ENCODE data around the gene C1orf21. TPM values are rescaled to one million over a fixed set of nuclear protein-coding genes. Genes with fewer than 3 reads are reported as not detected.

Gene C1orf21
- total RNA-seq, 2 experiments from 2014 or later, result 4.6 to 5.1 TPM

- no peak overlapping the region for H3K27ac Mint-ChIP-seq
- no peak for DNase-seq
- no peaks in the 10 kb centered on the region for H3K9me3 Mint-ChIP-seq (ENCODE audit: insufficient read depth)
- no peaks in the 10 kb centered on the region for H3K4me1 Mint-ChIP-seq (ENCODE audit: low read depth)
- H3K4me3 Mint-ChIP-seq, result no peak overlapping the region
- ATAC-seq, result no peak
- peaks cover 5% of the 10 kb centered on the region for H3K27me3 Mint-ChIP-seq (ENCODE audit: low read depth)
- no peaks in the 10 kb centered on the region for H3K36me3 Mint-ChIP-seq (ENCODE audit: low read depth)
- ChIA-PET POLR2A (no interaction called here), CTCF (no interaction called here)
Measured at GRCh38 chr1:184405094-184405800, 18.4 kb downstream of the C1orf21 start.

DNA sequence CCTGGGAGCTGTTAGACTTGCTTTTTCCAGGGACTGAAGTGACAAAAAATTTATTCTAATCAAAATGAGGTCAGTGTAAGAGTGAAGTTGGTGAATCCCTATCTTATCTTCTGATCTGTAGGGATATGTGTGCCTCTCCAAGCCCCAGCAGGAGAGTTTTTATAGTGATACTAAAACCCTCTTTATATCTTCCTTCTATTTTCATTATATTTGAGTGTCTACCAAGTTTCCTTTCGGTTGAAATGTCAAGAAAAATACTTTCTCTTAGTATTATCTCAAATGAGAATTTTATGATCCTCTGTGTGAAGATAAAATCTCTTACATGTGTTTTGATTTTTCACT lies 18.9 kb downstream of the C1orf21 start:
- Mint-ChIP-seq H3K27ac (no peak overlapping the region), H3K27me3 (ENCODE audit: low read depth) (peaks cover 5% of the 10 kb centered on the region), H3K36me3 (ENCODE audit: low read depth) (no peaks in the 10 kb centered on the region), H3K9me3 (ENCODE audit: insufficient read depth) (no peaks in the 10 kb centered on the region), H3K4me1 (ENCODE audit: low read depth) (no peaks in the 10 kb centered on the region), H3K4me3 (no peak overlapping the region)
- ChIA-PET POLR2A (no interaction called here), CTCF (no interaction called here)
- no peak for DNase-seq
- ATAC-seq, result no peak

- ATAC-seq (no peak), DNase-seq (no peak)
- H3K27ac Mint-ChIP-seq, result no peak overlapping the region
- ChIA-PET POLR2A (no interaction called here), CTCF (no interaction called here)
- H3K36me3 Mint-ChIP-seq (ENCODE audit: low read depth), result no peaks in the 10 kb centered on the region
- H3K9me3 Mint-ChIP-seq (ENCODE audit: insufficient read depth), result no peaks in the 10 kb centered on the region
- H3K27me3 Mint-ChIP-seq (ENCODE audit: low read depth), result peaks cover 5% of the 10 kb centered on the region
- no peaks in the 10 kb centered on the region for H3K4me1 Mint-ChIP-seq (ENCODE audit: low read depth)
- H3K4me3 Mint-ChIP-seq, result no peak overlapping the region
Measured at GRCh38 chr1:184406479-184406878, 19.6 kb downstream of the C1orf21 start.

DNA sequence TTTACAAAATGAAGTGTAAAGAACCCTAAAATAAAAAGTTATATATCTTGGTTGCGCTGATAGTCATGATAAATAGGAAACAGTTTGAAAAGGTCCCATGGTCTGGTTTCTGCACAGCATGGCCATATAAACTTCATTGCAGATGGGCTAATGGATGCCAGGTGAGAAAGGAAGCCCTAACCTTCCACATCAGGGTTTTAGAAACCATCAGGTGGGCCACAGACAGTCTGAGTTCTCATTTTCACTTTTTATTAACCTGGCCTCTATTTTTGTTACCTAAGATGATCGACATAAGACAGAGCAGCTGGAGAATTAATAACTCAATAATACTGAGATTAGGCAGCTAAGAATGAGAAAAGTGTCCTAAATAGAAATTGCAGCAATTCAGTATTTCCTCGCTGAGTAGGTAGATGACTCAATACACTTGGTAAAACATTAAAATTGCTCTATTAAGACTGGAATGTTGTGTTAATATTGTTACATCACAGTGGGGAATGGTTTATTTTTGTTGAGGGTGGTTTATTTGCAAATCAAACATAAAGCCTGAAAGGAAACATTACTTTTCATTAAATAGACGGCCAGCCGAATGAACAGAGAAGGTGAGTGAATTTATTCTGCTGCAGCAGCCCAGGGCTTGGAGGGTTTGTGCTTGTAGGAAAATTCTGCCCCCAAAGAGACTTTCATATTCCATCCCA lies 21.1 kb downstream of the C1orf21 start:
- Mint-ChIP-seq H3K27me3 (ENCODE audit: low read depth) (peaks cover 2% of the 10 kb centered on the region), H3K4me1 (ENCODE audit: low read depth) (no peaks in the 10 kb centered on the region), H3K4me3 (no peak overlapping the region), H3K9me3 (ENCODE audit: insufficient read depth) (no peaks in the 10 kb centered on the region), H3K36me3 (ENCODE audit: low read depth) (no peaks in the 10 kb centered on the region), H3K27ac (no peak overlapping the region)
- ATAC-seq (no peak), DNase-seq (no peak)
- POLR2A ChIA-PET, result no interaction called here
- CTCF ChIA-PET, result no interaction called here

DNA sequence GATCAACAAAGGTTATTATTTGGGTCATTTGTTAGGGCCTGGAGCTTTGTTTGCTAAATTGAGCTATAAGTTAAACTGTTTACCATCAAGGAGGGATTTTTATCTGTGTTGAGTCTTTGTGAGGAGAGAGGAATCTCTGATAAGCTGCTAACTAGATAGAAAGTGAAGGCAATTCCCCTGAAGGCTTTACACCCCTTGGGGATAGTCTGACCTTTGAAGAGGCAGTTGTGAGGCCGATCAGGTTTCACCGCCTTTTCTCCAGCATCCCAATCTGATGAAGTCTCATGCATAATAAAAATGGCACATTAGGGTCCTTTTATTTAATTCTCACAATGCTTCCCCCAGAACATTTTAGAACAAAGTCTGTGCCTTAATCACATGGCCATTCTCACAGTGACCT lies 21.8 kb downstream of the C1orf21 start:
- Mint-ChIP-seq H3K4me1 (ENCODE audit: low read depth) (no peaks in the 10 kb centered on the region), H3K36me3 (ENCODE audit: low read depth) (no peaks in the 10 kb centered on the region), H3K9me3 (ENCODE audit: insufficient read depth) (no peaks in the 10 kb centered on the region), H3K4me3 (no peak overlapping the region), H3K27me3 (ENCODE audit: low read depth) (peaks cover 2% of the 10 kb centered on the region), H3K27ac (no peak overlapping the region)
- no peak for ATAC-seq
- DNase-seq, result no peak
- CTCF ChIA-PET, result no interaction called here
- POLR2A ChIA-PET, result no interaction called here

GRCh38 chr1:184409011-184409410 lies 22.2 kb downstream of the C1orf21 start:
- no peaks in the 10 kb centered on the region for H3K9me3 Mint-ChIP-seq (ENCODE audit: insufficient read depth)
- no peak overlapping the region for H3K4me3 Mint-ChIP-seq
- no peak for DNase-seq
- ChIA-PET CTCF (no interaction called here), POLR2A (no interaction called here)
- ATAC-seq, result no peak
- H3K27me3 Mint-ChIP-seq (ENCODE audit: low read depth), result peaks cover 2% of the 10 kb centered on the region
- no peak overlapping the region for H3K27ac Mint-ChIP-seq
- no peaks in the 10 kb centered on the region for H3K4me1 Mint-ChIP-seq (ENCODE audit: low read depth)
- no peaks in the 10 kb centered on the region for H3K36me3 Mint-ChIP-seq (ENCODE audit: low read depth)

DNA sequence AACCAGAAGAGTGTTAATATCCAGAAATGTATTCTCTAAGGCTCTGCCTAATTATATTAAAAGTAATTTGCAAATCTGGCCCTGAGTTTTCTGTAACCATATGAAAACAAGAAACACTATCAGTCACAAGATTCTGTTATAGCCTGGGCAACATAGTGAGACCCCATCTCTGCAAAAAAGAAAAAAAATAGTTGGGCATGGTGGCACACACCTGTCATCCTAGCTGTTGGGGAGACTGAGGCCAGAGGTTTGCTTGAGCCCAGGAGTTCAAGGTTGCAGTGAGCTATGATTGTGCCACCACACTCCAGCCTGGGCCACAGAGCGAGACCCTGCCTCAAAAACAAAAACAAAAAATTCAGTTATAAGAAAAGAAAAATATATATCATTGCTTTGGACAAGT lies 25.6 kb downstream of the C1orf21 start:
- ChIA-PET CTCF (no interaction called here), POLR2A (no interaction called here)
- H3K27ac Mint-ChIP-seq, result no peak overlapping the region
- no peaks in the 10 kb centered on the region for H3K4me1 Mint-ChIP-seq (ENCODE audit: low read depth)
- H3K27me3 Mint-ChIP-seq (ENCODE audit: low read depth), result peaks cover 2% of the 10 kb centered on the region
- ATAC-seq (no peak), DNase-seq (no peak)
- H3K4me3 Mint-ChIP-seq, result no peak overlapping the region
- H3K36me3 Mint-ChIP-seq (ENCODE audit: low read depth), result no peaks in the 10 kb centered on the region
- no peaks in the 10 kb centered on the region for H3K9me3 Mint-ChIP-seq (ENCODE audit: insufficient read depth)

- no peak for ATAC-seq
- Mint-ChIP-seq H3K4me3 (no peak overlapping the region), H3K36me3 (ENCODE audit: low read depth) (no peaks in the 10 kb centered on the region), H3K27ac (no peak overlapping the region), H3K9me3 (ENCODE audit: insufficient read depth) (no peaks in the 10 kb centered on the region), H3K27me3 (ENCODE audit: low read depth) (peaks cover 4% of the 10 kb centered on the region), H3K4me1 (ENCODE audit: low read depth) (no peaks in the 10 kb centered on the region)
- CTCF ChIA-PET, result no interaction called here
- DNase-seq, result no peak
- POLR2A ChIA-PET, result no interaction called here
Measured at GRCh38 chr1:184416481-184416880, 29.7 kb downstream of the C1orf21 start.

GRCh38 chr1:184416946-184417345 lies 30.1 kb downstream of the C1orf21 start:
- H3K4me1 Mint-ChIP-seq (ENCODE audit: low read depth), result no peaks in the 10 kb centered on the region
- no peak overlapping the region for H3K4me3 Mint-ChIP-seq
- ChIA-PET POLR2A (interaction anchor here (0.6 kb wide), 1 partner anchor 21 kb away, joined by 3 read pairs; no protein-coding TSS in a partner anchor), CTCF (no interaction called here)
- H3K27ac Mint-ChIP-seq, result no peak overlapping the region
- H3K9me3 Mint-ChIP-seq (ENCODE audit: insufficient read depth), result no peaks in the 10 kb centered on the region
- H3K36me3 Mint-ChIP-seq (ENCODE audit: low read depth), result no peaks in the 10 kb centered on the region
- no peak for ATAC-seq
- no peak for DNase-seq
- H3K27me3 Mint-ChIP-seq (ENCODE audit: low read depth), result peaks cover 4% of the 10 kb centered on the region

- H3K4me1 Mint-ChIP-seq (ENCODE audit: low read depth), result no peaks in the 10 kb centered on the region
- no peaks in the 10 kb centered on the region for H3K9me3 Mint-ChIP-seq (ENCODE audit: insufficient read depth)
- DNase-seq, result no peak
- peaks cover 4% of the 10 kb centered on the region for H3K27me3 Mint-ChIP-seq (ENCODE audit: low read depth)
- H3K36me3 Mint-ChIP-seq (ENCODE audit: low read depth), result no peaks in the 10 kb centered on the region
- ChIA-PET POLR2A (no interaction called here), CTCF (no interaction called here)
- ATAC-seq, result no peak
- no peak overlapping the region for H3K27ac Mint-ChIP-seq
- H3K4me3 Mint-ChIP-seq, result no peak overlapping the region
Measured at GRCh38 chr1:184417916-184418315, 31.1 kb downstream of the C1orf21 start.

- Mint-ChIP-seq H3K4me3 (no peak overlapping the region), H3K27me3 (ENCODE audit: low read depth) (peaks cover 6% of the 10 kb centered on the region), H3K36me3 (ENCODE audit: low read depth) (no peaks in the 10 kb centered on the region), H3K9me3 (ENCODE audit: insufficient read depth) (no peaks in the 10 kb centered on the region), H3K4me1 (ENCODE audit: low read depth) (no peaks in the 10 kb centered on the region), H3K27ac (no peak overlapping the region)
- ChIA-PET POLR2A (interaction anchor here (0.6 kb wide), 1 partner anchor 49 kb away, joined by 3 read pairs; no protein-coding TSS in a partner anchor), CTCF (no interaction called here)
- ATAC-seq, result no peak
- DNase-seq, result no peak
Measured at GRCh38 chr1:184418652-184419349, 32.0 kb downstream of the C1orf21 start.

DNA sequence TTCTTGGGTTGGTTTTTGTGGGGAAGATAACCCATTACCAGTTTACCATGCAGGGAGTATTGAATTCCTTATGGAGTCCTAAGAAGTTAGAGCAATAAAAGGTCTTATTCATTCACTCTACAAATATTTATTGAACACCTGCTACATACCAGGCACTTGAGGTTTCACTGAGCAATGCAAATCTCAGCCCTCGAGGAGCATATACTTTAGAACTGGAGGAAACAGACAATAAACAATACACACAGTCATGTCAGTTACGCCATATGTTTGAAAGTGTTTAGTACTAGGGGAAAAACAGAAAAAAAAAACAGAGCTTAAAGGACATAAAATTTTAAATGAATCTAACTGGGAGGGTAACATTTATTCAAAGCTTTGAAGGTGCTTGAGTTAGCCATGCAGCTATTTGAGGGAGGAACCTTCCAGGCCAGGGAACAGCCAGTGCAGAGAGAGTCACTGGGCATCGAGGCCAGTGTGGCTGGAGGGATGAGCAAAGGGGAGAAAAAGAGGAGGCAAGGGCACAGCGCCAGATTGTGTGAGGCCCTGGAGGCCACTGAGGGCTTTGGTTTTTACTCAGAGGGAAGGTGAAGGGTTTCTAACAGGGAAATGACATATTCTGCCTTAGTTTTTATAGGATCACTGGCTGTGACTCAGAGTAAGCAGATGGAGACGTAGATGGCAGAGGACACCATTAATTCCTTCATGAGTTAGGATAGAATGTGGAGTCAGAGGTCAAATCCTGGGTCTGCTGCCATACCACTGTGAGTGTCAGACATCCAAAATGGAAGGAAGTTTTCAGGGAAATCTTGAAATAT lies 32.7 kb downstream of the C1orf21 start:
- Mint-ChIP-seq H3K27me3 (ENCODE audit: low read depth) (peaks cover 6% of the 10 kb centered on the region), H3K4me3 (no peak overlapping the region), H3K9me3 (ENCODE audit: insufficient read depth) (no peaks in the 10 kb centered on the region), H3K4me1 (ENCODE audit: low read depth) (no peaks in the 10 kb centered on the region), H3K27ac (no peak overlapping the region), H3K36me3 (ENCODE audit: low read depth) (no peaks in the 10 kb centered on the region)
- DNase-seq (no peak), ATAC-seq (no peak)
- ChIA-PET CTCF (no interaction called here), POLR2A (no interaction called here)
